Measurements from ENCODE around the gene WNT10A. TPM values are rescaled to one million over a fixed set of nuclear protein-coding genes. Genes with fewer than 3 reads are reported as not detected.

WNT10A gene
- total and polyA plus RNA-seq, 9 of the 15 experiments (the other 6 are each of a cell fraction or from before 2014, with no cell fraction given), result not detected

DNA sequence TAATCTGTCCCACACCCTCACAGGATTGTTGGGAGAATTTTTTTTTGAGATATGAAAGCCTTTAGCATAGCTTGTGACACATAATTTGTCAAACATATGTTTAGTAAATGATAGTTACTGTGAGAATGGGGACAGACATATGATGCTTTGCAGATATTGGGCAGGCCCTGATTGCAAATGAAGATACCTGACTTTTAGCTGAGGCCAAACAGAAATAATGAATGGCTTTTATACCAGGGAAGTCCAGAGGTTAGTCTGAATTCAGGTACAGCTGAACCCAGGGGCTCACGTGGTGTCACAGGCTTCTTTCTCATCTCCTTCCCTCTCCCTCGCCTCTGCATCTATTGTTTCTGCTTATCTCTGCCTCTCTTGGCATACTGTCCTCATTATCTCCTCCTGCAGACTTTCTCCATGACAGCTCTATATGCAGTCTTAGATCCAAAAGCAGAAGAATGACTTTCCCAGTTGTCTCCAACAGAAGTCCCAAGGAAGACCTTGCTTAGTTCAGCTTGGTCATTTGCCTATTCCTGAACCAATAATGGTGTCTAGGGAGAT is 4.9 kb upstream of the WNT10A start (continued):
- TF ChIP-seq ILK (tag; IDR thresholded peaks at IDR 0.05; ENCODE audit: borderline replicate concordance, low read depth) (no peak), SMARCE1 (IDR thresholded peaks at IDR 0.05) (no peak), TFE3 (CRISPR knock-in tag; IDR thresholded peaks at IDR 0.05) (no peak), MIER1 (IDR thresholded peaks at IDR 0.05; ENCODE audit: low read depth) (no peak)
- TF ChIP-seq, protein P1, sequence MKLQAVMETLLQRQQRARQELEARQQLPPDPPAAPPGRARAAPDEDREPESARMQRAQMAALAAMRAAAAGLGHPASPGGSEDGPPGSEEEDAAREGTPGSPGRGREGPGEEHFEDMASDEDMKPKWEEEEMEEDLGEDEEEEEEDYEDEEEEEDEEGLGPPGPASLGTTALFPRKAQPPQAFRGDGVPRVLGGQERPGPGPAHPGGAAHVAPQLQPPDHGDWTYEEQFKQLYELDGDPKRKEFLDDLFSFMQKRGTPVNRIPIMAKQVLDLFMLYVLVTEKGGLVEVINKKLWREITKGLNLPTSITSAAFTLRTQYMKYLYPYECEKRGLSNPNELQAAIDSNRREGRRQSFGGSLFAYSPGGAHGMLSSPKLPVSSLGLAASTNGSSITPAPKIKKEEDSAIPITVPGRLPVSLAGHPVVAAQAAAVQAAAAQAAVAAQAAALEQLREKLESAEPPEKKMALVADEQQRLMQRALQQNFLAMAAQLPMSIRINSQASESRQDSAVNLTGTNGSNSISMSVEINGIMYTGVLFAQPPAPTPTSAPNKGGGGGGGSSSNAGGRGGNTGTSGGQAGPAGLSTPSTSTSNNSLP (IDR thresholded peaks at IDR 0.05; ENCODE audit: borderline replicate concordance, low read depth, low read length), result no peak

Data from K562 (cell line).